HS-5 (cell line): ENCODE results near the gene EMILIN3.

ENCODE experiments used
- DNase-seq: peaks from one replicate; pipeline ENCODE4 v3.0.0-alpha.2; 2012; ENCODE audit warnings: low read depth

Gene EMILIN3

DNA sequence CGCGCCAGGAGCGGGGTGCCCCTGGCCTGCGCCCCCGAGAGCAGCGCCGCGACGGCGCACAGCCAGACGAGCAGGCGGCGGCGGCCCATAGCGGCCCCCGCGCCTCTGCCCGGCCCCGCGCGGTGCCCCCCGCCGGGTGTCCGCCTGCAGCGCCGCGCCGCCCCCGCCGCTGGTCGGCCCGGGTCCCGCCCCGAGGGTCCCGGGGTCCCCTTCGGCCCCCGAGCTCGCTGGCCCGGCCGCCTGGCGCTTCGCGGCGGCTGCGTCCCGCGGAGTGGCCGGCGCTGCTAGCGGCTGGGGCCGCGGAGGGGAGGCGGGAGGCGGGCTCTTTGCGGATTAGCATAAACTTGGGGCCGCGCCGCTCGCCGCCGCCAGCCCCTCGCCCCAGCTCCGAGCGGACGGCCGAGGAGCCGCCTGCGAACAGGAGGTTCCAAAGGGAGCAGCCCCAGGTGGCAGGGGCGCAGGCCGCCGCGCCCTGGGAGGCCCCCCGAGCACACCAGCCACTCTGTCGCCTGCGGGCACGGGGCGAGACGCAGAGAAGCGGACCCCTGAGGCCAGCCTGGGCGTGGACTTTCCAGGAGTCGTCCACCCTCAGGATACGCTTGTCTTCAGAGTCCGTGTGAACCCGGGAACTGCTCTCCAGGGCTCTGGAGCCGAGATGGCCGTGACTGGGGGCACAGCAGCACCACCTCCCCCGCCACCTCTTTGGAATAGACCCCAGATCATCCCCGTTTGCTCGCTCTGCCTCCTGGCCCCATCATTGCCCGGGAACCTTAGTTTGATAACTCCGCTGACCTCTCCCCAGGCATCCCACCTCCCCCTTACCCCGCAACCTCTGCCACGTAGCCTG lies at the start of gene EMILIN3:
Gene EMILIN3 (minus strand): TSS at position 273 of the 847 bp plus-strand sequence. CDS start 184 bp downstream, at position 89.
- no peak for DNase-seq

GRCh38 chr20:41415191-41415590 lies 48.6 kb upstream of the EMILIN3 start:
- DNase-seq: no peak

GRCh38 chr20:41413169-41413568 lies 46.6 kb upstream of the EMILIN3 start:
- no peak for DNase-seq

DNA sequence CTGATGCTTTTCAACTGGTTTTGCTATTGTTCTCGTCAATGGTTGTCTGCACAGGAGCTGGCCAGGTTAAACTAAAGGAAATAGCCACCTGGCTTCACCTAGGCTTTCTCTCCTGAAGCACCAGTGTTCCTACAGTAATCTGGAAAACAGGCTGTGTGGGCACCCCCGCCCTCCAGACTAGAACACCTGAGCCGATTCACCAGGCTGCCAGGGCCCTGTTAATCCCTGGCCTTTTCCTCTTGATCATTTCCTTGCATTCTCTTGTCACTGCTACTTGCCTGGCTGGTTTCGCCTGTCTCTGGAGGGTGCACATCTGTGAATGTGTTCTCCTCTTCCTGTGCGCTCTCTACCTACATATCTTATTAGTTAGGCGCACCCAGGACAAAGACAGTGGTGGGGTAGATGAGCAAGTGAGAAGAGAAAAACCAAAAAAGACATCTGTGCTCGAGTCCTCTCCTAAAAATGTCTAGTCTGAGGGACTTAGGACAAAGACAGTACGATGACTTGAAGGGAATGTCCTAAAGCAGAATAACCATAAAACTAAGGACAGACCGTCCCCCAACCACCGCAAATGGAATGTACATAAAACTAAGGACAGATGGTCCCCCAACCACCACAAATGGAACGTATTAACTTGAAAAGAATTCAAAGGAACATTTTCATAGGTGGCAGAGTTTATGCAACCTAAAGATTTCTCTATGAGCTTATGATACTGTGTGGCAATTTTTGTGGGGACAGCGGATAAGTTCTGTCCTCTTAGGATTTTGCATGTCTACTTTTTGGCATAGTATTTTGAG lies 45.9 kb upstream of the EMILIN3 start:
- DNase-seq: no peak

DNA sequence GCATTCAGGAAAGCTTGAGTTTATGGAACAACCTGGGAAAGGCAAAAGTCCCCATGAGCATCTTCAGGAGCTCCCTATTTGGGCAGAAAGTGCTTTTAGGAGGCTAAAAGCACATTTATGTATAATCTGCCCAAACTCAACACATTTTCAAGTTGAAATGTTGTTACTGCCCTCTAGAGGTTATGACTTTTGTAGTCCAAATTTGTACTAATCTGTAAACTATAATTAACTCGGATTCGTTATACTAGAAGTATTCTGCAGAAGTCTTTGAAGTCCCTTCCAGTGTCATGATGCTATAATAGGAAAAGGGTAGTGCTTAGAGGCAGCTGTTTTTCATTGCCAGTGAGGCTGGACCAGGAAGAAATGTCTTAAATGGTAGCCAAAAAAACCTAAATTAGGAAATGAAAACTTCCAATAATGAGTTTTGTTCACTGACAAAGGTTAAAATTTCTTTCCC lies 44.8 kb upstream of the EMILIN3 start:
- peak; percentile 16 for DNase-seq

DNA sequence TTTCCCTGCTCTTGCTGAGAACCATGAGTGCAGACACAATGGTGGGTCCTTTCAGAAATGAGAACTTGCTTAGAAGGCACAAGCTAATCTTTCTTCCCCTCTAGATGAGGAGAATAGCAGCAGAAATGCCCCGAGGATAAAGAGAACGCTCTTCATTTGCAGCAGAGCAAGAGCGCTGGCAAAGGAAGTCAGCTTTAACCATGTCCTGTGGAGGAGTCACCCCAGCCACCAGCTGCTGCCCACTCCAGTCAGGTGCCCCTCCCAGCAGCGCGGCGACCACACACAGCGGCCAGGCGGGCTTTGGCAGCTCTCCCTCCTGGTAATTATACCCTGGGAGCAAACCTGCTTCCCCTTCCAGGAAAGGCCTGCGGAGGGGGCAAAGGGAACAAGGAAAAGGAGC lies 42.4 kb upstream of the EMILIN3 start:
- no peak for DNase-seq

DNA sequence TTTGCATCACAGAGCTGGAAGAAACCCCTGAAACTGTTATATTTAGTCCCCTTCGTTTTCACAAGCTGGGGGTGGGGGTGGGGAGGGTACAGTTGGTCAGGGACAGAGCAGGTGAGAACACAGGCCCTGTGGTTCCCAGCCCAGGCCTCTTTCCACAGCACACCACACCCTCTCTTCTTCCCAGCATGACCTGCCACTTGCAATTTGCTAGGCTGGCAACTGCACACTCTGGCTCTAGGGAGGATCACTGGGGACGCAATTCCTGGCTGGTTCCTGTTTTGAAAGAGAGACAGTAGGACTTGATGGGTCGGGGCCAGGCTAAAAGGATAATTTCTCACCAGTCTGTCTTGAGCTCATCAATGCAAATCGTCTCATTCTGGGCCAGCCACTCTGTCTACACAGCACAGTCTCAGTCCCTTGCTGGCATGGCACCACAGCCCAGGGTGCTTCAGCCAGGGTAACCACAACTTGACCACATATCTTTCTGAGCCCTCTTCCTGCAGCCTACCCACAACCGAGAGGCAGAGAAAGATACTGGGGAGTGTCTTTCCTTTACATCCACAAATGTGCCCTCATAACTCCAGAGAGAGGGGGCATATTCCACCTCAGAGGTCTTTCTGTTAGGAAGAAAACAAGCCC lies 41.7 kb upstream of the EMILIN3 start:
- no peak for DNase-seq

DNA sequence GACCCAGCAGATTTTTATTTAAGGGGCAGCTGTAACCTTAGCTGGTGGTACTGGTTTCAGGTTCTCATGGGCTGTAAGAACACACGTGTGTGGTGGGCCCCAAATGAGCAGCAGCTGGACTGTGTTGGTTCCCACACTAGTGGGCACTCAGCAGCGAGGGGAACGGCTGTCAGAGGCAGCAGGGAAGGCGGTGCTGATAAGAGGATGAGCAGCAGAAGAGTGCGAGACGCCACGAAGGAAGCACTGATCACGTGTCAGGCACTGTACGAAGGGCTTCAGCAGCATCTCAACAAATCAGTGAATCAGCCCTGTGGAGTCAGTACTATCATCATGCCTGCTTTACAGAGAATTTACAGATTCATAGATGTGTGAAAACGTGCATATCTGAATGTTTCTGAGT lies 41.0 kb upstream of the EMILIN3 start:
- no peak for DNase-seq

DNA sequence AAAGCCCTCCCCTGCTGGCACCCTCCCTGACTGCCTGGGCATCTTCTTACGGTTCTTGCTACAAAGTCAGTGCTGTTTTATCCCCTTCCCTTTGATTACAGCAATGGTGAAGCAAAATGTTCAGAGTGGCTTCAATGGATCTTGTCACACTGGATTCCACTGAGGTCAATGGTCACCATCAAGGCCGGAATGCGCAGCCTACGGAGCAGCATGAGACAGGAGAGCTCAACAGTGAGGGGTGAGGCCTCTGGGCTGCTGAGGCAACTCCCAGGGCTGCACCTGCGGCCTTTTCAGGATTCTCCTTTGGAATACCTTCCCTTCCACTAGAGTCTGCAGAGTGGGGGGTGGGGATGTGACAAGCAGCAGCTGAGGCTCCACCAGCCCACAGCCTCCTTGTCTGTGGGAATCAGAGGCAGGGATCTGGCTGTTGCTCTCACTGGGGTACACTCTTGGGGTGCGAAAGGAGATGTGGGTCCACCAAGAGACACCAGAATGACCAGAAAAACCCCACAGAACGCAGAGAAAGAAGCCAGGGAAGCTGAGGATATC lies 40.4 kb upstream of the EMILIN3 start:
- no peak for DNase-seq

GRCh38 chr20:41406353-41406752 lies 39.7 kb upstream of the EMILIN3 start:
- DNase-seq: no peak

DNA sequence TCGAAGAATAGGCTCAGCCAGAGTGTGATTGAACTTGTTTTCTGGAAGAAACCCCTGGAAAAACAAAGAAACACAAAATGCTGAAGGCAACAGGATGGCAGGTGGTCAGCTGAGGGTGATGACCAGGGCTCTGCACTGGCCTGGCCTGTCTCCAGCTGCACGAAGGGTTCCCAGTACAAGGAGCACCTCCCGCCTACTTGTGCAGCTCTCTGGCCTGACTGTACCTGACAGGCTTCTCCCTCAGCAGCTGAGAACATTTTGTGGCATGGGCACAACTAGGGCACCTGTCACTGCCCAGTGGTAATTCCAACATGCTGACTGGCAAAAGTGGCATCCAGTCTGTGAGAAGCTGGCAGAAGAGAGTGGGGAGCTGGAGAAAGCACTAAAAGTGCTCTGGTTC lies 38.8 kb upstream of the EMILIN3 start:
- no peak for DNase-seq

GRCh38 chr20:41403604-41404003 lies 37.0 kb upstream of the EMILIN3 start:
- no peak for DNase-seq

GRCh38 chr20:41398408-41398807 lies 31.8 kb upstream of the EMILIN3 start:
- DNase-seq: no peak

DNA sequence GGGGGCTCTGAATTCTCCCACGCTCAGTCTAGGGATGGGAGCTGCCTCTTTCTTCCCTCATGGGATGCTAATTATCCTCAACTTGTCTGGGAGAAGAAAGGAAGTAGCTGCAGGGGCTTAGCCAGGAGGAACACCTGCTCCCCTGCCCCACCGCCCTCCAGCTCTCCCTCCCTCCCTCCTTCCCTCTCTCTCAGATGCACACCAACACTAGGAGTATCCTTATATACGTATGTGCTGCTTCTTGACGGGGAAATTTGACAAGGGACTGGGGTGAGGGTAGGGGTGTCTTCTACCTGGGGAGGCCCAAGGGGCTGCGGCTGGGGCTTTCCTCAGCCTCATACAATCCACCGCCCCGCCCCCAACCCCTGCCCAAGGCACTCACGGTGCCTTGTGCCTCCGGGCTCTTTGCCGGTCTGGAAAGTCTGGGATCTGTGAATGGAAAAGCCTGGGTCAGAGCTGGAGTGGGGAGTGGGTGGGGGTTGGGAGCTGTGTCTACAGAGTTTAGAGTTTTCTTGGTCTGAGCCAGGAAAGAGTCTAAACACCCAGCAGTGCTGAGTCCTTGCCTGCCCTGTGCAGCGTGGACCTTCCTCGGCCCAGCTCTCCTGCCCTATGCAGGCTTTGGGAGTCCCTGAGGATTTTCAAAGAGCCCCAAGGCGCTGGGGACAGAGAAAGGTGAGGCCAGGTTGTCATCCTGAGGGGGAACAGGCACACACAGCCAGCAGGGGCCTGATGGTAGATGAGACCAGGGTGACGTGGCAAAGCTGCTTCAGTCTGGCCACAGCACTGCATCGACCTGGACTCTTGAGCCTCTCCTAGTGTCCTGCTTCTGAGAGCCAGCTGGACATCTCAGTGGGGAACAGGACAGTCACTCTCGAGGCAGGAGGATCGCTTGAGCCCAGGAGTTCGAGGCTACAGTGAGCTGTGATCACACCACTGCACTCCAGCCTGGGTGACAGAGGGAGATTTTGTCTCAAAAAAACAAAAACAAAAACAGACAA lies 29.3 kb upstream of the EMILIN3 start:
- DNase-seq: no peak

GRCh38 chr20:41394931-41395666 lies 28.5 kb upstream of the EMILIN3 start:
- DNase-seq: no peak

- no peak for DNase-seq
Measured at GRCh38 chr20:41394081-41394480, 27.5 kb upstream of the EMILIN3 start.

GRCh38 chr20:41393705-41394066 lies 27.1 kb upstream of the EMILIN3 start:
- no peak for DNase-seq

GRCh38 chr20:41392871-41393704 lies 26.5 kb upstream of the EMILIN3 start:
- no peak for DNase-seq

GRCh38 chr20:41392295-41392694 lies 25.7 kb upstream of the EMILIN3 start:
- DNase-seq: no peak
